ENCODE measurements around the gene IQSEC3.
"Not testable (repeated sequence)": the region's sequence is repeated elsewhere in the genome, so short reads cannot be mapped to it uniquely, and the experiment has no call there.

IQSEC3 gene

DNA sequence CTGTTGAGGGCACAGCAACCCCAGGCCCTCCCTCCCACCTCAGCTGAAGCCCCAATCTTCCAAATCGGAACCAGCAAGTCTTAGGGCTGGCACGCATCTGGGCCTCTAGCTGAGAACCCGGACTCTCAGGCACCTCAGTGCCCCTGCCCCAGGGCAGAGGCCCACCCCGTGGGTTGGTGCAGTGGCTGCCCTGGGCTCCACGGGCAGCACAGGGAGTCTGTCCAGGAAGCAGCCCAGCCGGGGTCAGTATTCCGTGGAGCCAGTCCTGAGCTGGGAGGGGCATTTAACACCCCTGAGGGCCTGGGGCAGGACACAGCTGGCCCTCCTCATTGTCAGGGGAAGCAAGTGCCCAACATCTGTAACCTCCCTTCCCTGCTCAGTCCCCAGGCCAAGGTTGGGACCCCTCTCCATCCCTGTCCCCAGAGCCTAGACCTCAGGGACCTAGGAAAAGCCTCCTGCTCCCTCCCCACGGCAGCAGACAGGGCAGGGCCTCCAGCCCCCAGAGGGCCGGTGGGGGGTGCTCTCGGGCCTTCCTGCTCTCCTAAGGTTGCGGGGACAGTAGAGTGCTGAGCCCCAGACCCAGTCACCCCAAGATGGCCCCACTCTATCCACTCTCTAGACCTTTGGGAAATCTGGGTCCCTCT lies 110.9 kb downstream of the IQSEC3 start:
- in situ Hi-C loops (cut with HindIII; ENCODE audit: low sequenced_read_pairs): no loop called here

- in situ Hi-C loops (cut with HindIII; ENCODE audit: low sequenced_read_pairs): no loop called here
Observed at GRCh38 chr12:177980-178828, 111.6 kb downstream of the IQSEC3 start.

- in situ Hi-C loops (cut with HindIII; ENCODE audit: low sequenced_read_pairs): no loop called here
Observed at GRCh38 chr12:178829-179109, 112.2 kb downstream of the IQSEC3 start.

DNA sequence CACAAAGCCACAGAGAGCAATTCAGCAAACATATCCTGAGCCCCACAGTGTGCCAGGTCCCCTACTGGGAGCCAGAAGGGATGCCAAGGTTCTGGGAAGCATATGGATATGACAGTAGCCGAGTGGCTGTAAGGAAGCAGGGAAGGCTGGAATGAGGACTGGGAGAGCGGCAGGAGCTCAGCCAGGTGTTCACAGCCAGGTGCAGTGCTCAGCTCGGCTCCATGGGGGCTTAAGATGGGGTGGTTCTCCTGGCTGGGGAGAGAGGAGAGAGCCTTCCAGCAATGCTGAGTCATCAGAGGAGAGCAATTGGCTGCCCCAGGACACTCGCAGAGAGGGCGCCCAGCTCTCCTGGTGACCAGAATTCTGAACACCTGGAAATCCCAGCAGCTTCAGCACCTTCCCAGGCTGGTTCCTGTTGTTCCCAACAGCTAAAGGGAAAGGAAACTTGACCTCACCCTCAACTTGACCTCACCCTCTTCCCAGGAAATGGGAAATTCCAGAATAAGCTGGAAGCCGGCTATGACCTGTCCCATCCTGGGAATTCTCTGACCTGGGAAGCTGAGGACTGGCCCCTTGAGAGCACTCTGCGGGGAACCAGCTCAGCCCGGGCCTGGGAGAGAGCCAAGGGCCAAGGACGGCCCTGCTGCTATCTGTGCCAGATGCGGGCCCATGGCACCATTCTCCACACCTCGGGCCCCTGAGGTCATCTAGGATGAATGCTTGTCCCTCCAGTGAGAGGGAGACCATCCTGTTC lies 112.7 kb downstream of the IQSEC3 start:
- in situ Hi-C loops (cut with HindIII; ENCODE audit: low sequenced_read_pairs): no loop called here

GRCh38 chr12:179885-180284 lies 113.3 kb downstream of the IQSEC3 start:
- in situ Hi-C loops (cut with HindIII; ENCODE audit: low sequenced_read_pairs): no loop called here

GRCh38 chr12:180445-180844 lies 113.9 kb downstream of the IQSEC3 start:
- in situ Hi-C loops (cut with HindIII; ENCODE audit: low sequenced_read_pairs): no loop called here

GRCh38 chr12:181921-182320 lies 115.4 kb downstream of the IQSEC3 start:
- in situ Hi-C loops (cut with HindIII; ENCODE audit: low sequenced_read_pairs): no loop called here

DNA sequence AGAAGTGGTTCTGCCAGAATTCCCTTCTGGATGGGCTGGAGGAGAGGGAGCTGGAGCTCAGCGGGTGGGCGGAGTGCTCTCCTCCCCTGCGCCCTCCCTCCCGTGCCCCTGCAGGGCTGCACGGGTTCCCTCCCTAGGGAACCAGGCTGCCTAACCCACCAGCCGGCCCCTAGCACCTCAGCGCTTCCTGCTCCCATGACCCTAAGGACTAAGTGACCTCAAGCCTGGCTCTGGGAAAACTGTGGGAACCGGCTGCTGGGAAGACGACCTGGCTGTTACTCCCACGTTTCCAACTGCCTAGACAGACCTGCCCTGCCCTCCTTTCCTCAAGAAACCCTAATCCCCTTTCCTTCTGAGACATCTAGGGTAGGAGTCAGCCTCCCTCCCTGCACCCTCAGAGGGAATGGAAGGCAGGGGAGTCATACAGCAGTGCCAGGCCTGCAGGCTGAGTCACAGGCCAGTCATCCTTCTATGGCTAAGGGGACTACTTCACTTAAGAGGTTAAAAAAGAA lies 115.9 kb downstream of the IQSEC3 start:
- in situ Hi-C loops (cut with HindIII; ENCODE audit: low sequenced_read_pairs): no loop called here

DNA sequence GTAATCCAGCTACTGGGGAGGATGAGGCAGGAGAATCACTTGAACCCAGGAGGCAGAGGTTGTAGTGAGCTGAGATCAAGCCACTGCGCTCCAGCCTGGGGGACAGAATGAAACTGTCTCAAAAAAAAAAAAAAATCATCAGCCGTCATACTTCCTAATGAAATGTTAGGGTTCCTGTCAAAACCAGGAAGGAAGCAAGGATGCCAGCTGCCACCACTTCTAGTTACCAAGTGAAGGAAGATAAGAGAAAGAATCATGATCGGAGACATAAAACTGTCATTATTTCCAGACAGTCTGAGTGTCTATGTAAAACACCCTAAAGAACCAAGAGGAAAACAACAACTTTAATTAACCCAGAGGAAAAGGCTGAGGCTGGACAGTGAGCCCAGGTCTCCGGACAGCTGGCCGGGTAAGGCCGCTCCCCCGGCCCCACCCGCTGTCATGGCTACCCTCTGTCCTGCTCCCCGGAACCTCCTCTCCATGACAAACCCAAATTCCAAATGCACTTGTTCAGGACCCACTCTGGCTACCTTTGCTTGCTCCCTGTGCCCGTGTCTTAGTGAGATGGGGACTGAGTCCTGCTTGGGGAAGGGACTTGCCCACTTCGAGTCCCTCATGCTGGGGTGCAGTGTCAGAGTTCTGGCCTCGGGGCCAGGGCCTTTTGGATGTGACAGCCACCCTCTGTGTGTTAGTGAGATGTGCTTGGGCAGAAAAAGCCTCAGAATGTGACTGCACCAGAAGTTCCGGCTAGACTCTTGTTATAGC lies 118.4 kb downstream of the IQSEC3 start:
- in situ Hi-C loops (cut with HindIII; ENCODE audit: low sequenced_read_pairs): no loop called here

GRCh38 chr12:185576-185955 lies 119.0 kb downstream of the IQSEC3 start:
- in situ Hi-C loops (cut with HindIII; ENCODE audit: low sequenced_read_pairs): no loop called here

- in situ Hi-C loops (cut with HindIII; ENCODE audit: low sequenced_read_pairs): no loop called here
Observed at GRCh38 chr12:186006-186625, 119.5 kb downstream of the IQSEC3 start.

GRCh38 chr12:187986-188909 lies 121.7 kb downstream of the IQSEC3 start:
- in situ Hi-C loops (cut with HindIII; ENCODE audit: low sequenced_read_pairs): not testable (repeated sequence)

- in situ Hi-C loops (cut with HindIII; ENCODE audit: low sequenced_read_pairs): no loop called here
Observed at GRCh38 chr12:188910-189621, 122.5 kb downstream of the IQSEC3 start.

DNA sequence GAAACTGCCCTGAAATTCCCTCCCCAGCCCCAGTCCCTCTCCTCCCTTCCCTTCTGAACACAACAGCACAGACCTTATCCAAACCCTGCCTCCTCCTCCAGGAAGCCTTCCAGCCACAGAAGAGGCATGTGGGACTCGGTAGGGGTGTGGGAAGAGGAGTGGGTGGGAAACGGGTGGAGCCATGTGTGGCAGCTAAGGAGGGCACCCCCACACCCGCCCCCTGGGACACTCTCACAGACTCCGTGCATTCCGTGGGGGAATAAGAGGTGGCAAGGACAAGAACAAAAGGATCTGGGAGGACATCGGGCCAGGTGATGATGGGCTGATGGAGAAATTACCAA lies 123.0 kb downstream of the IQSEC3 start:
- in situ Hi-C loops (cut with HindIII; ENCODE audit: low sequenced_read_pairs): no loop called here

DNA sequence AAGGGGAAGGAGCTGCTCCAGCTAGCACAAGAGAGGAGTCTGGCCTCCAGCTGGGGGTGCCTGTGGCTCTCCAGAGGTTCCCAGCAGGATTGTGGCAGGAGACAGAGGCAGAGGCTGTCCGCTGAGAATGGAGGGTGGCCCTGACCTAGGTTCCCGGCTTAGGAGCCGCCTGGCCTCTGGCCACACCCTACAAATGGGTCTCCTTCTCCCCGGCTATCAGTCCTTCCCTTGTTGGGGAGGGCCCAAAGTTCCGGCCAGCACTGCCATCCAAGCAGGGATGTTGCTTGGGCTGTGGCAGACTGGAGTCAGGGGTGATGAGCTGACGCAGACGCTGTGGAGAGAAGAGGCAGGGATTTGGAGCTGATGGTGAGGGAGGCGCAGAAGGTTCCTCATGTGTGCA lies 124.3 kb downstream of the IQSEC3 start:
- in situ Hi-C loops (cut with HindIII; ENCODE audit: low sequenced_read_pairs): no loop called here

DNA sequence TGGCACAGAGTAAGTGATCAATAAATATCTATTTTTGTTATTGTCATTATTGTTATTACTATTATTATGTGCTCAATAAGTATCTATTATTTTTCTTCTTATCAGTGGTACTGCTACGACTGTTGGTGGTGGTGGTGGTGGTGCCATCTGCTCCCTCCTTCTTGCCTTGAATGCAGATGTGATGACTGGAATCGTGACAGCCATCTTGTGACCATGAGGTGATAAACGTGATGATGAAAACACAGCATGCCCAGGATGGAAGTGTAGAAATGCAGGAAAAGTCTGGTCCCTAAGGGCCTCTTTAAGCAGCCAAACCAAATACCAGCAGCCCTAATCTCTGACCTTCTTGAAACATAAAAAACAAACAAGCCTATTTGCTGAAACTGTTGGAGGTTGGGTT lies 125.0 kb downstream of the IQSEC3 start:
- in situ Hi-C loops (cut with HindIII; ENCODE audit: low sequenced_read_pairs): no loop called here

DNA sequence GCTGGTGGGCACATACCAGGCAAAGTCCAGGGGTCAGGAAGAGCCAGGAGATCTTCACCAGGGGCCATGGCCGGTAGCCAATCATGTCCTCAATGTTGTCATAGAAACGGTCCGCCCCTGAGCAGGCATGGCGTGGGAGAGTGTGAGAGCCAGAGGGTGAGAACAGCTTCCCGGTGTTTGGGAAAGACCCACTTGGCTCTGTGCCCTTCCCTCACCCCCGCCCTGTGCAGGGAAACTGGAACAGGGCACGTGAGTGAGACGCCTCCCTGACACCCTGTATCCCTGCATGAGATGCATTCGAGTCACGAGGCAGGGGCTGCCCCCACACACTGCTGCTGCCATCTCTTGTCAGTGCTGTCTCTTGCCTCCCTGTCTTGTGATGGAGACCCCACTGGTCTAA lies 126.7 kb downstream of the IQSEC3 start:
- in situ Hi-C loops (cut with HindIII; ENCODE audit: low sequenced_read_pairs): no loop called here

DNA sequence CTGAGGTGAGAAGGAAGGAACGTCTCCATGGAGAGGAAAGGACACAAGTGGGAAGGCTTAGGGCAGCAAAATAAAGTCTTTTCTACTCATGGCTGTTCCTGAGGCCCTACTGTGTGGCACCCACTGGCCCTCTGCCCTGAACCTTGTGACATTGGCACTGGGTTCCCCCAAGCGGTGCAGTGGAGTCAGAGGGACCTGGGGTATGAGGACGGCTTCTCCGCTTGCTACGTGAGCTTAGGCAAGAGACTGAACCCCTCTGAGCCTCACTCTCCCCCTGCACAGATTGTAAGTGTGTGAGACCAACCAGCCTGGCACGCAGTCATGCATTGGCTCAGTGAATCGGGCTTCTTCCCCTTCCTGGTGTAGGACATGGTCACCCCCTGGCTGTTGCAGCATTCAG lies 127.7 kb downstream of the IQSEC3 start:
- in situ Hi-C loops (cut with HindIII; ENCODE audit: low sequenced_read_pairs): no loop called here

- in situ Hi-C loops (cut with HindIII; ENCODE audit: low sequenced_read_pairs): no loop called here
Observed at GRCh38 chr12:195156-195555, 128.6 kb downstream of the IQSEC3 start.
